ENCODE measurements around the gene FLT3LG. TPM values are rescaled to one million over a fixed set of nuclear protein-coding genes. Genes with fewer than 3 reads are reported as not detected.
A peak's percentile ranks its signal among the peaks of the same experiment; 100 is the strongest.

Gene FLT3LG
- total and polyA plus RNA-seq, 7 experiments from 2014 or later: 90.6 to 401 (median 168) TPM

GRCh38 chr19:49514151-49514550 lies 40.1 kb downstream of the FLT3LG start:
- DNase-seq (no peak), ATAC-seq (no peak)
- H3K4me3 Mint-ChIP-seq: peak overlapping the region; percentile 84 to 95 (median 90)
- CTCF ChIA-PET: interaction anchor here (0.6 to 3.3 kb wide), 6 partner anchors 9 to 56 kb away, joined by 3 to 26 read pairs (median 6); no protein-coding TSS in a partner anchor
- peak overlapping the region in 3 of 9 donors; percentile 87 to 92 (median 92) for H3K27ac Mint-ChIP-seq
- H3K9me3 Mint-ChIP-seq: no peaks in the 10 kb centered on the region
- H3K4me1 ChIP-seq (ENCODE audit: control insufficient read depth in 2 of 2, insufficient read depth in 2 of 2, low read length in 2 of 2): peaks cover 11 to 40% of the 10 kb centered on the region in 2 donors
- peaks cover 23 to 61% (median 41%) of the 10 kb centered on the region in 7 donors for H3K4me1 Mint-ChIP-seq
- no peaks in the 10 kb centered on the region for H3K36me3 ChIP-seq (ENCODE audit: control insufficient read depth in 2 of 3, insufficient read depth in 3 of 3, low read length in 3 of 3)
- H3K27me3 ChIP-seq (ENCODE audit: control insufficient read depth in 2 of 2, insufficient read depth in 2 of 2, low read length in 2 of 2): no peaks in the 10 kb centered on the region
- POLR2A ChIA-PET: interaction anchor here (0.6 to 2.2 kb wide), 13 partner anchors 10 to 79 kb away, joined by 3 to 14 read pairs (median 5); partner anchors contain the start of genes NOSIP and RCN3
- peaks cover 0 to 8% (median 3%) of the 10 kb centered on the region in 5 donors for H3K36me3 Mint-ChIP-seq
- peak overlapping the region; percentile 61 for H3K4me3 ChIP-seq (ENCODE audit: low read length)
- H3K27ac ChIP-seq (ENCODE audit: low read depth, low read length): peak overlapping the region; percentile 81
- intact Hi-C loops (cut with micrococcal nuclease): no loop called here
- peaks cover 0 to 13% (median 0%) of the 10 kb centered on the region in 5 donors for H3K27me3 Mint-ChIP-seq
- H3K9me3 ChIP-seq (ENCODE audit: control insufficient read depth in 2 of 3, low read length in 3 of 3): no peaks in the 10 kb centered on the region

- H3K4me3 ChIP-seq (ENCODE audit: low read length): no peak overlapping the region
- ATAC-seq (peak; percentile 83), DNase-seq (no peak)
- peaks cover 11 to 40% of the 10 kb centered on the region in 2 donors for H3K4me1 ChIP-seq (ENCODE audit: control insufficient read depth in 2 of 2, insufficient read depth in 2 of 2, low read length in 2 of 2)
- CTCF ChIA-PET: interaction anchor here (1.4 to 3.3 kb wide), 2 partner anchors 9 to 54 kb away, joined by 5 to 26 read pairs; no protein-coding TSS in a partner anchor
- POLR2A ChIA-PET: interaction anchor here (1.1 kb wide), 2 partner anchors 12 to 36 kb away, joined by 3 to 4 read pairs; partner anchors contain the start of gene RCN3
- Mint-ChIP-seq H3K27me3 (peaks cover 0 to 19% (median 0%) of the 10 kb centered on the region in 5 donors), H3K36me3 (peaks cover 0 to 17% (median 5%) of the 10 kb centered on the region in 5 donors), H3K9me3 (no peaks in the 10 kb centered on the region), H3K27ac (peak overlapping the region in 6 of 9 donors; percentile 8 to 90 (median 75)), H3K4me3 (peak overlapping the region in 8 of 10 donors; percentile 47 to 92 (median 81)), H3K4me1 (peaks cover 23 to 65% (median 44%) of the 10 kb centered on the region in 7 donors)
- H3K27ac ChIP-seq (ENCODE audit: low read depth, low read length): no peak overlapping the region
- no peaks in the 10 kb centered on the region for H3K36me3 ChIP-seq (ENCODE audit: control insufficient read depth in 2 of 3, insufficient read depth in 3 of 3, low read length in 3 of 3)
- H3K27me3 ChIP-seq (ENCODE audit: control insufficient read depth in 2 of 2, insufficient read depth in 2 of 2, low read length in 2 of 2): no peaks in the 10 kb centered on the region
- intact Hi-C loops (cut with micrococcal nuclease): no loop called here
- H3K9me3 ChIP-seq (ENCODE audit: control insufficient read depth in 2 of 3, low read length in 3 of 3): no peaks in the 10 kb centered on the region
Measured at GRCh38 chr19:49515767-49516166, 41.8 kb downstream of the FLT3LG start.

GRCh38 chr19:49518033-49518432 lies 44.0 kb downstream of the FLT3LG start:
- Histone ChIP-seq H3K27ac (ENCODE audit: low read depth, low read length) (no peak overlapping the region), H3K4me3 (ENCODE audit: low read length) (no peak overlapping the region), H3K27me3 (ENCODE audit: control insufficient read depth in 2 of 2, insufficient read depth in 2 of 2, low read length in 2 of 2) (no peaks in the 10 kb centered on the region), H3K4me1 (ENCODE audit: control insufficient read depth in 2 of 2, insufficient read depth in 2 of 2, low read length in 2 of 2) (peaks cover 6 to 27% of the 10 kb centered on the region in 2 donors), H3K9me3 (ENCODE audit: control insufficient read depth in 2 of 3, low read length in 3 of 3) (no peaks in the 10 kb centered on the region), H3K36me3 (ENCODE audit: control insufficient read depth in 2 of 3, insufficient read depth in 3 of 3, low read length in 3 of 3) (no peaks in the 10 kb centered on the region)
- ChIA-PET CTCF (no interaction called here), POLR2A (interaction anchor here (1.0 to 1.4 kb wide), 3 partner anchors 10 to 53 kb away, joined by 3 read pairs; partner anchors contain the start of gene RCN3)
- Mint-ChIP-seq H3K9me3 (no peaks in the 10 kb centered on the region), H3K27ac (peak overlapping the region in 2 of 9 donors; percentile 8 to 59), H3K27me3 (peaks cover 0 to 15% (median 0%) of the 10 kb centered on the region in 5 donors), H3K4me3 (no peak overlapping the region), H3K36me3 (peaks cover 0 to 20% (median 5%) of the 10 kb centered on the region in 5 donors), H3K4me1 (peaks cover 10 to 52% (median 29%) of the 10 kb centered on the region in 7 donors)
- ATAC-seq (no peak), DNase-seq (no peak)
- intact Hi-C loops (cut with micrococcal nuclease): no loop called here

GRCh38 chr19:49520705-49521319 lies 46.8 kb downstream of the FLT3LG start:
- Mint-ChIP-seq H3K9me3 (no peaks in the 10 kb centered on the region), H3K4me3 (no peak overlapping the region), H3K36me3 (peaks cover 1 to 20% (median 5%) of the 10 kb centered on the region in 5 donors), H3K4me1 (peaks cover 2 to 43% (median 23%) of the 10 kb centered on the region in 7 donors), H3K27me3 (peaks cover 0 to 12% (median 0%) of the 10 kb centered on the region in 5 donors), H3K27ac (no peak overlapping the region)
- Histone ChIP-seq H3K36me3 (ENCODE audit: control insufficient read depth in 2 of 3, insufficient read depth in 3 of 3, low read length in 3 of 3) (peaks cover 0 to 4% (median 0%) of the 10 kb centered on the region in 3 experiments), H3K4me3 (ENCODE audit: low read length) (no peak overlapping the region), H3K27me3 (ENCODE audit: control insufficient read depth in 2 of 2, insufficient read depth in 2 of 2, low read length in 2 of 2) (no peaks in the 10 kb centered on the region), H3K9me3 (ENCODE audit: control insufficient read depth in 2 of 3, low read length in 3 of 3) (no peaks in the 10 kb centered on the region), H3K27ac (ENCODE audit: low read depth, low read length) (no peak overlapping the region), H3K4me1 (ENCODE audit: control insufficient read depth in 2 of 2, insufficient read depth in 2 of 2, low read length in 2 of 2) (peaks cover 0 to 3% of the 10 kb centered on the region in 2 donors)
- no peak for DNase-seq
- ChIA-PET POLR2A (interaction anchor here (0.6 kb wide), 1 partner anchor 18 kb away, joined by 6 read pairs; no protein-coding TSS in a partner anchor), CTCF (interaction anchor here (0.6 to 0.7 kb wide), 2 partner anchors 9 to 49 kb away, joined by 3 to 5 read pairs; no protein-coding TSS in a partner anchor)
- intact Hi-C loops (cut with micrococcal nuclease): no loop called here
- ATAC-seq: no peak

- H3K27me3 Mint-ChIP-seq: peaks cover 0 to 13% (median 0%) of the 10 kb centered on the region in 5 donors
- CTCF ChIA-PET: interaction anchor here (1.3 kb wide), 1 partner anchor 18 kb away, joined by 3 read pairs; no protein-coding TSS in a partner anchor
- H3K9me3 ChIP-seq (ENCODE audit: control insufficient read depth in 2 of 3, low read length in 3 of 3): no peaks in the 10 kb centered on the region
- H3K36me3 Mint-ChIP-seq: peaks cover 0 to 11% (median 3%) of the 10 kb centered on the region in 5 donors
- DNase-seq: no peak
- H3K27me3 ChIP-seq (ENCODE audit: control insufficient read depth in 2 of 2, insufficient read depth in 2 of 2, low read length in 2 of 2): no peaks in the 10 kb centered on the region
- H3K4me3 ChIP-seq (ENCODE audit: low read length): no peak overlapping the region
- no peak overlapping the region for H3K27ac ChIP-seq (ENCODE audit: low read depth, low read length)
- H3K4me1 ChIP-seq (ENCODE audit: control insufficient read depth in 2 of 2, insufficient read depth in 2 of 2, low read length in 2 of 2): peaks cover 9% of the 10 kb centered on the region in 2 donors
- peaks cover 0 to 4% (median 0%) of the 10 kb centered on the region in 3 experiments for H3K36me3 ChIP-seq (ENCODE audit: control insufficient read depth in 2 of 3, insufficient read depth in 3 of 3, low read length in 3 of 3)
- ATAC-seq: no peak
- intact Hi-C loops (cut with micrococcal nuclease): no loop called here
- peak overlapping the region in 1 of 10 donors; percentile 46 for H3K4me3 Mint-ChIP-seq
- peaks cover 13 to 38% (median 25%) of the 10 kb centered on the region in 7 donors for H3K4me1 Mint-ChIP-seq
- POLR2A ChIA-PET: interaction anchor here (1.1 kb wide), 2 partner anchors 22 to 25 kb away, joined by 3 read pairs; no protein-coding TSS in a partner anchor
- peak overlapping the region in 1 of 9 donors; percentile 61 for H3K27ac Mint-ChIP-seq
- no peaks in the 10 kb centered on the region for H3K9me3 Mint-ChIP-seq
Measured at GRCh38 chr19:49524812-49525455, 50.9 kb downstream of the FLT3LG start.

GRCh38 chr19:49528211-49528771 lies 54.3 kb downstream of the FLT3LG start:
- Mint-ChIP-seq H3K27me3 (peaks cover 0 to 9% (median 0%) of the 10 kb centered on the region in 5 donors), H3K27ac (peak overlapping the region in 6 of 9 donors; percentile 59 to 87 (median 76))

More at GRCh38 chr19:49528211-49528771, 54.3 kb downstream of the FLT3LG start:
- no peak for ATAC-seq
- POLR2A ChIA-PET: interaction anchor here (0.9 to 1.7 kb wide), 15 partner anchors 10 to 51 kb away, joined by 3 to 8 read pairs (median 4); partner anchors contain the start of gene RPL13A
- intact Hi-C loops (cut with micrococcal nuclease): no loop called here
- Histone ChIP-seq H3K27me3 (ENCODE audit: control insufficient read depth in 2 of 2, insufficient read depth in 2 of 2, low read length in 2 of 2) (no peaks in the 10 kb centered on the region), H3K36me3 (ENCODE audit: control insufficient read depth in 2 of 3, insufficient read depth in 3 of 3, low read length in 3 of 3) (peaks cover 0 to 4% (median 0%) of the 10 kb centered on the region in 3 experiments), H3K9me3 (ENCODE audit: control insufficient read depth in 2 of 3, low read length in 3 of 3) (no peaks in the 10 kb centered on the region), H3K4me3 (ENCODE audit: low read length) (peak overlapping the region; percentile 64), H3K4me1 (ENCODE audit: control insufficient read depth in 2 of 2, insufficient read depth in 2 of 2, low read length in 2 of 2) (peaks cover 9 to 15% of the 10 kb centered on the region in 2 donors), H3K27ac (ENCODE audit: low read depth, low read length) (peak overlapping the region; percentile 45)
- H3K4me1 Mint-ChIP-seq: peaks cover 19 to 42% (median 30%) of the 10 kb centered on the region in 7 donors
- H3K9me3 Mint-ChIP-seq: no peaks in the 10 kb centered on the region
- peak overlapping the region; percentile 80 to 90 (median 86) for H3K4me3 Mint-ChIP-seq
- CTCF ChIA-PET: interaction anchor here (1.0 to 1.3 kb wide), 3 partner anchors 18 to 112 kb away, joined by 3 to 9 read pairs (median 4); no protein-coding TSS in a partner anchor
- H3K36me3 Mint-ChIP-seq: peaks cover 2 to 8% (median 5%) of the 10 kb centered on the region in 5 donors
- no peak for DNase-seq

Data from naive thymus-derived CD4-positive, alpha-beta T cell (primary cell).